Astrocyte of the cerebellum (primary cell): Measurements from ENCODE around the gene SLC31A2.
"Not testable (repeated sequence)": the region's sequence is repeated elsewhere in the genome, so short reads cannot be mapped to it uniquely, and the experiment has no call there.

Experiments used
- DNase-seq: peaks from one replicate; pipeline ENCODE4 v3.0.0-alpha.2; 2011; ENCODE audit warnings: low read depth
- H3K4me3 ChIP-seq: 2 replicates; pipeline ENCODE4 v1.5.1; 2011; ENCODE audit warnings: mild to moderate bottlenecking, low read depth, low read length, moderate library complexity
- CTCF ChIP-seq: IDR thresholded peaks from 2 replicates; pipeline ENCODE4 v1.5.1; 2012; ENCODE audit warnings: low read length, low read depth, moderate library complexity, mild to moderate bottlenecking; ENCODE audit errors: missing control alignments
- in situ Hi-C: cut with HindIII; loops from 2 replicates; pipeline ENCODE4 v1.10.0; 2017; ENCODE audit warnings: low sequenced_read_pairs

The SLC31A2 gene

GRCh38 chr9:113131689-113132151 is 19.1 kb upstream of the SLC31A2 start:
- DNase-seq = peak; percentile 12
- TF ChIP-seq CTCF = no peak

GRCh38 chr9:113137196-113138168 is 13.3 kb upstream of the SLC31A2 start:
- no peak overlapping the region for H3K4me3 ChIP-seq
- in situ Hi-C loops = no loop called here
- no peak for TF ChIP-seq CTCF
- DNase-seq = no peak

More at GRCh38 chr9:113131689-113132151, 19.1 kb upstream of the SLC31A2 start:
- H3K4me3 ChIP-seq = no peak overlapping the region
- in situ Hi-C loops = no loop called here

- in situ Hi-C loops = no loop called here
- TF ChIP-seq CTCF = no peak
- DNase-seq = no peak
- no peak overlapping the region for H3K4me3 ChIP-seq
Observed at GRCh38 chr9:113138760-113139159, 12.0 kb upstream of the SLC31A2 start.

GRCh38 chr9:113139225-113139829 is 11.5 kb upstream of the SLC31A2 start:
- TF ChIP-seq CTCF = no peak
- in situ Hi-C loops = no loop called here

GRCh38 chr9:113139953-113140352 is 10.9 kb upstream of the SLC31A2 start:
- no peak for DNase-seq
- in situ Hi-C loops = no loop called here
- no peak for TF ChIP-seq CTCF
- H3K4me3 ChIP-seq = no peak overlapping the region

More at GRCh38 chr9:113139225-113139829, 11.5 kb upstream of the SLC31A2 start:
- DNase-seq = no peak
- no peak overlapping the region for H3K4me3 ChIP-seq

- in situ Hi-C loops, DNase-seq, H3K4me3 ChIP-seq: not testable (repeated sequence)
Observed at GRCh38 chr9:113140896-113141295, 9.9 kb upstream of the SLC31A2 start.
